ENCODE data around the gene C8A.

C8A gene

DNA sequence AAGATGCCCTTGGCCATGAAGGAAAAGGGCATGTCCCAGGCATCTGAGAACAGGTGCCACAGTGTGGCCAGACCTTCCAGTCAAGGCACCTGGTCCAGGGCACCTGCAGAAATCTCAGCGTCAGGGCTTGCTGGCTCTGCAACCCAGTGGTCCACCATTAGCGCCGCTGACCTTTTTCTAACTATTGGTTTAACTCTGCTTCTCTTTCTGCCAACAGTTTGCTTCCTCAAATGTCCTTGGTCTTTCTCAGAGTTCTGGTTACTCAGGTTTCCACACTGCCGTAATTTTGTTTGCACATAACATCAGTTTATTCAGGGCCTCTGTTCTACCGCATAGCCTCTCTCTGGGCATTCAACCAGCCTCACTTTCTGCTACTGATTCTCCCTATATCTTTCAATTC, 18.9 kb upstream of the C8A start:
- no peak for DNase-seq (ENCODE audit: low read depth)
- TF ChIP-seq CTCF (conservative IDR thresholded peaks at IDR 0.05; ENCODE audit: low read depth, low read length) = no peak
- no peak overlapping the region for H3K4me3 ChIP-seq (ENCODE audit: low read length)

DNA sequence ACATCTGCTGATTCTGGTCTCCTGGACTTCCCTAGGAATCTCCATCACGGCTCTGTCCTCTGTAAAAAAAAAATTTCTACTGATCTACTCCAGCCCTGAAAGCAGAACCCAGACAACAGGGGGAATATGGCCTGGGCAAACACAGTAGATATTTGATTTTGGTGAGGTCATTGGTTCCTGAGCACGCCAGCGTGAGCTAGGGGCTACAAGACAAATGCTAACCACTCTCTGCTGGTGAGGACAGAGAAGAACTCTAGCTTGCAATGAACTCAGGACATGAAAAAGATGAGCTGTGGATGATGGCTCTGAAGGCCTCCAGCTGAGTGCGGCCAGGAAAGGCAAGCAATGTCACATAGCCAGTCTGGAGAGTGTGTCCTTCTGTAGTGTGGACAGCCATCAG, 18.2 kb upstream of the C8A start:
- no peak for DNase-seq (ENCODE audit: low read depth)
- H3K4me3 ChIP-seq (ENCODE audit: low read length) = no peak overlapping the region
- no peak for TF ChIP-seq CTCF (conservative IDR thresholded peaks at IDR 0.05; ENCODE audit: low read depth, low read length)

GRCh38 chr1:56837244-56837939, 17.2 kb upstream of the C8A start:
- no peak overlapping the region for H3K4me3 ChIP-seq (ENCODE audit: low read length)
- no peak for DNase-seq (ENCODE audit: low read depth)
- no peak for TF ChIP-seq CTCF (conservative IDR thresholded peaks at IDR 0.05; ENCODE audit: low read depth, low read length)

- no peak overlapping the region for H3K4me3 ChIP-seq (ENCODE audit: low read length)
- TF ChIP-seq CTCF (conservative IDR thresholded peaks at IDR 0.05; ENCODE audit: low read depth, low read length) = no peak
- DNase-seq (ENCODE audit: low read depth) = no peak
Measured at GRCh38 chr1:56838759-56839158, 15.8 kb upstream of the C8A start.

GRCh38 chr1:56843544-56843943, 11.1 kb upstream of the C8A start:
- TF ChIP-seq CTCF (conservative IDR thresholded peaks at IDR 0.05; ENCODE audit: low read depth, low read length) = no peak
- no peak for DNase-seq (ENCODE audit: low read depth)
- H3K4me3 ChIP-seq (ENCODE audit: low read length) = no peak overlapping the region

DNA sequence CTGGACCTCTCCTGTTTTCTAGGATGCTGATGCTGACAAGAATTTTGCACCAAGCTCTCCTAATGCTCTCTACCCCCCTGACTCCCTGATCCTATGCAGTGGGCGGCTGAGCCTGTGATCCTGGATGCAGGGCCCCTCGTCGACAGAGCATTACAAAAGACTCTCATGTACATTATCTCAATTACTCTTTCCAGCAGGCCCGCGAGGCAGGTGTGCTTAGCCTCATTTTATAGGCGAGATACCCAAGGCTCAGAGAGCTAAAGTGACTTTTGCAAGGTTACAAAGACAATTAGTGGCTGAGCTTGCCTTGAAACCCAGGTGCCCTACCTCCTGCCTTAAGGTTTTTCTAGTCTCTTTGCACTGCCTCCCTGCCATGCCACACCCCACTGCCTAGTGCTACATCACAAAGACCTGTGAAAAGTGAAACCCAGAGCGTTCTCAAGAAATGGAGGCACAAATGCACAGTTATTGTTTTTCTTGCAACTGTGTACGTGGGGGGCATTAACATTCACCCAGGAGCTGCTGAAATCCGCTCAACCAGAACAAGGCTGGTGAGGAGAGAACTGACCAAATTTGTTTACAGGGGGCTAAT, 10.0 kb upstream of the C8A start:
- DNase-seq (ENCODE audit: low read depth) = no peak
- TF ChIP-seq CTCF (conservative IDR thresholded peaks at IDR 0.05; ENCODE audit: low read depth, low read length) = no peak

GRCh38 chr1:56845343-56845742, 9.3 kb upstream of the C8A start:
- TF ChIP-seq CTCF (conservative IDR thresholded peaks at IDR 0.05; ENCODE audit: low read depth, low read length) = no peak
- DNase-seq (ENCODE audit: low read depth) = no peak
- no peak overlapping the region for H3K4me3 ChIP-seq (ENCODE audit: low read length)

More for the DNA sequence above, 10.0 kb upstream of the C8A start:
- no peak overlapping the region for H3K4me3 ChIP-seq (ENCODE audit: low read length)
